Smooth muscle cell (in vitro differentiated cells): ENCODE measurements around the gene PLAU. TPM values are rescaled to one million over a fixed set of nuclear protein-coding genes. Genes with fewer than 3 reads are reported as not detected.

ENCODE experiments used
- DNase-seq: peaks from one replicate; lab custom pipeline; 2025; ENCODE audit not compliant: unreplicated experiment; lab: John Stamatoyannopoulos, UW
- H2AFZ ChIP-seq: fragments of 200-600 bp; sonication (generic); 2 replicates; pipeline ENCODE4 v1.6.0; 2016; ENCODE audit warnings: antibody characterized with exemption, low read depth, mild to moderate bottlenecking
- H3F3A ChIP-seq: fragments of 200-600 bp; sonication (generic); 2 replicates; pipeline ENCODE4 v1.6.0; 2017; ENCODE audit warnings: antibody characterized with exemption, low read depth
- H3K27ac ChIP-seq: fragments of 200-600 bp; sonication (generic); 2 replicates; pipeline ENCODE4 v1.5.1; 2016; ENCODE audit warnings: low read depth, mild to moderate bottlenecking
- H3K27me3 ChIP-seq: fragments of 200-600 bp; sonication (generic); 2 replicates; pipeline ENCODE4 v1.6.1; 2016; ENCODE audit warnings: low read depth, mild to moderate bottlenecking
- H3K36me3 ChIP-seq: fragments of 200-600 bp; sonication (generic); 2 replicates; pipeline ENCODE4 v1.5.1; 2016; ENCODE audit warnings: low read depth
- H3K4me1 ChIP-seq: fragments of 200-600 bp; sonication (generic); 2 replicates; pipeline ENCODE4 v1.5.1; 2016; ENCODE audit warnings: low read depth
- H3K4me2 ChIP-seq: fragments of 200-600 bp; sonication (generic); 2 replicates; pipeline ENCODE4 v1.6.0; 2016; ENCODE audit warnings: mild to moderate bottlenecking
- H3K4me3 ChIP-seq: fragments of 200-600 bp; sonication (generic); 2 replicates; pipeline ENCODE4 v1.5.1; 2016; ENCODE audit warnings: mild to moderate bottlenecking
- H3K79me2 ChIP-seq: fragments of 200-600 bp; sonication (generic); 2 replicates; pipeline ENCODE4 v1.6.0; 2016; ENCODE audit warnings: low read depth, mild to moderate bottlenecking
- H3K9ac ChIP-seq: fragments of 200-600 bp; sonication (generic); 2 replicates; pipeline ENCODE4 v1.6.0; 2016; ENCODE audit warnings: low read depth
- H3K9me3 ChIP-seq: fragments of 200-600 bp; sonication (generic); replicated peaks from 2 replicates; pipeline ENCODE4 v1.5.1; 2016; ENCODE audit warnings: low read depth
- H4K20me1 ChIP-seq: fragments of 200-600 bp; sonication (generic); 2 replicates; pipeline ENCODE4 v1.6.0; 2016; ENCODE audit warnings: low read depth
- WGBS: methylation state at CpG from one replicate; pipeline ENCODE4 v1.1.7; 2016; ENCODE audit warnings: low lambda C conversion rate; 5-methylcytosine and 5-hydroxymethylcytosine counted together
- polyA plus RNA-seq: library from polyadenylated mRNA; unstranded; fragments of >200 nt; fragmentation: Nextera tagmentation; extraction: Ambion mirVana; gene quantifications from 2 replicates; pipeline ENCODE4 v1.2.1, GENCODE V29; 2016
- total RNA-seq: library from RNA; depleted of rRNA; stranded (reverse); fragments of >200 nt; gene quantifications from 2 replicates; pipeline ENCODE4 v1.2.3, GENCODE V29; 2014
- TF ChIP-seq, protein P1 (sequence below): fragments of 200-600 bp; sonication (generic); IDR thresholded peaks from 2 replicates; pipeline ENCODE4 v1.5.1; 2017; ENCODE audit warnings: borderline replicate concordance, mild to moderate bottlenecking, antibody characterized with exemption; ENCODE audit not compliant: insufficient read depth, poor library complexity, severe bottlenecking

Gene PLAU
- total and polyA plus RNA-seq, 2 experiments from 2014 or later, result 9.2 to 10.7 TPM

DNA sequence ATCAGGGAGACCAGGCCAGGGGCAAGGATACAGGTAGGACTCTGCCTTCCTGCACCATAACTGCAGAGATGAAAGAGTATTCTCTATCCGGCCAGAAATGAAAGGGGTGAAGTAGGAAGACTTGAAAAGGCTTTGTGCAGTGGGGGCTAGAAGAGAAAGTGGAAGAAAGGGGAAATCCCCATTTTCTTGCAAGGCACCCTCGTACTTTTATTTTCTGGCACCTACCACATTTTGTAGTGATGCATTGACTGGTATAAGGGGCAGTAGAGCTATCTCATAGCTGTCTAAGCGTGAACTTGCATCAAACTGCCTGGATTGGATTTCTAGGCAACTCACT, 35.8 kb upstream of the PLAU start:
- Histone ChIP-seq H3K27me3 (no peaks in the 10 kb centered on the region), H4K20me1 (peaks cover 8% of the 10 kb centered on the region), H3K9ac (no peak overlapping the region), H3K4me3 (peak overlapping the region; percentile 58), H3K79me2 (no peaks in the 10 kb centered on the region), H3K36me3 (no peaks in the 10 kb centered on the region), H3F3A (no peaks in the 10 kb centered on the region), H3K4me2 (peak overlapping the region; percentile 87), H2AFZ (peak overlapping the region; percentile 77), H3K4me1 (peaks cover 3% of the 10 kb centered on the region), H3K27ac (no peak overlapping the region), H3K9me3 (no peaks in the 10 kb centered on the region)
- no peak for DNase-seq
- WGBS, result 74% methylated on average over 3 of the region's 3 CpGs
- TF ChIP-seq, protein P1, sequence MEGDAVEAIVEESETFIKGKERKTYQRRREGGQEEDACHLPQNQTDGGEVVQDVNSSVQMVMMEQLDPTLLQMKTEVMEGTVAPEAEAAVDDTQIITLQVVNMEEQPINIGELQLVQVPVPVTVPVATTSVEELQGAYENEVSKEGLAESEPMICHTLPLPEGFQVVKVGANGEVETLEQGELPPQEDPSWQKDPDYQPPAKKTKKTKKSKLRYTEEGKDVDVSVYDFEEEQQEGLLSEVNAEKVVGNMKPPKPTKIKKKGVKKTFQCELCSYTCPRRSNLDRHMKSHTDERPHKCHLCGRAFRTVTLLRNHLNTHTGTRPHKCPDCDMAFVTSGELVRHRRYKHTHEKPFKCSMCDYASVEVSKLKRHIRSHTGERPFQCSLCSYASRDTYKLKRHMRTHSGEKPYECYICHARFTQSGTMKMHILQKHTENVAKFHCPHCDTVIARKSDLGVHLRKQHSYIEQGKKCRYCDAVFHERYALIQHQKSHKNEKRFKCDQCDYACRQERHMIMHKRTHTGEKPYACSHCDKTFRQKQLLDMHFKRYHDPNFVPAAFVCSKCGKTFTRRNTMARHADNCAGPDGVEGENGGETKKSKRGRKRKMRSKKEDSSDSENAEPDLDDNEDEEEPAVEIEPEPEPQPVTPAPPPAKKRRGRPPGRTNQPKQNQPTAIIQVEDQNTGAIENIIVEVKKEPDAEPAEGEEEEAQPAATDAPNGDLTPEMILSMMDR, result no peak

DNA sequence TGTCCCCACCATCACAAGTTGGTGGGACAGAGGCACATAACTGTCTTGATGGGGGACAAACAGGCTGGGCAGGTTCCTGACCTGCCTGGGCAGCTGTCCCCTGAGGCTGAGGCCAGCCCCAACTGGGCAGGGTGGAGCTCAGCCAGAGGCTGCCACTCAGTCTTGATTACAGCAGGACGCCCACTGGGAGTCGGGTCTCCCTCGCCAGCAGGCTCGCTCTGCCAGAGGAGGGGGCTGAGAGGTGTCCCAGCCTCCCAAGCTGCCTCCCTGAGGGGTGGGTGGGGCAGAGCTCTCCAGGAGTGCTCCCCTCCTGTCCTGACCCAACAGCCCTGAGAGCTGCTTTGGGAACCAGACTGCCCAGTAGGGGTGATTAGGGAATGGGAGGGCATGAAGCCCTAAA, 34.8 kb upstream of the PLAU start:
- Histone ChIP-seq H3K27ac (no peak overlapping the region), H3K79me2 (no peaks in the 10 kb centered on the region), H3K4me1 (peaks cover 3% of the 10 kb centered on the region), H3K4me2 (no peak overlapping the region), H3K36me3 (no peaks in the 10 kb centered on the region), H3F3A (no peaks in the 10 kb centered on the region), H2AFZ (no peak overlapping the region), H3K27me3 (no peaks in the 10 kb centered on the region), H4K20me1 (peaks cover 8% of the 10 kb centered on the region), H3K9me3 (no peaks in the 10 kb centered on the region), H3K4me3 (no peak overlapping the region), H3K9ac (no peak overlapping the region)
- DNase-seq, result no peak
- WGBS, result 43% methylated on average over 4 of the region's 4 CpGs
- TF ChIP-seq, protein P1, result no peak

DNA sequence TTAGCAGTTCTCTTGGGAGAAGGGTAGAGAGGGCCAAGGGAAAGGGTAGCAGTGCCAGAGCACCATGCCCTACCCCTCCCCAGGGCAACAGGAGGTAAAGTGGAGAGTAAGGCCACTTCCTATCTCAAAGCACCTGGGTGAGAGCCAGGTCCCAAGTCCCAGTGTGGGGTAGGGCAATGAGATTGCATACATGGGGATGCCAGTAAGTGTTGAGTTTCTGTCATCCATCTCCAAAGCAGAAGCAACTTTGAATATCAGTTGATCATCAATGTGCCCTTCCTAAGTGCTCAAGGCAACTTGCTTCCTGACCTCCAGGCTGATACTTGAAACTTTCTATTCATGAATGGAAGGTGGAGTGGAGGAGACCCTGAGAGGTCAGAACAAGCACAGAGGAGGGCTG, 34.4 kb upstream of the PLAU start:
- peaks cover 8% of the 10 kb centered on the region for H4K20me1 ChIP-seq
- TF ChIP-seq, protein P1, result no peak
- no peaks in the 10 kb centered on the region for H3K36me3 ChIP-seq
- H3K79me2 ChIP-seq, result no peaks in the 10 kb centered on the region
- no peak overlapping the region for H3K4me2 ChIP-seq
- no peaks in the 10 kb centered on the region for H3K9me3 ChIP-seq
- H3K9ac ChIP-seq, result no peak overlapping the region
- no peak overlapping the region for H2AFZ ChIP-seq
- H3F3A ChIP-seq, result no peaks in the 10 kb centered on the region
- H3K27me3 ChIP-seq, result no peaks in the 10 kb centered on the region
- H3K4me1 ChIP-seq, result peaks cover 3% of the 10 kb centered on the region
- H3K27ac ChIP-seq, result peak overlapping the region; percentile 21
- DNase-seq, result no peak
- H3K4me3 ChIP-seq, result no peak overlapping the region

DNA sequence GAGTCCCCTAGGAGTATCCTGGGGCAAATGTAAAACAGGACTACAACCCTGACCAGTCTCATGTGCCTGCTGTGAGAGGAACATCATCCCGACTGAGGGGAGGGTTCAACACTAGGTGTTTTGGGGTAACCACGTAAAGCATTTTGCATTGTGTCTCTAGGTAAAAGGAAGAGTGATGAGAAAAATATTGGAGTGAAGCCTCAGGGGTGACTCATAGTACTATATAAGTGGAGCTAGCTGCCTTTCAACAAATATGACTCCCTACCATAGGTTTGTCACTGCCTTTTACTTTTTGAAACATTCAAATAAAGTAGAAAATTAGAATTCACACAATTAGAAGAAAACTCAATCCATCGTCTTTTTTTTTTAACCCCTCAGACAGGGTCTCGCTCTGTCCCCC, 34.0 kb upstream of the PLAU start:
- H3F3A ChIP-seq, result no peaks in the 10 kb centered on the region
- WGBS, result 89% methylated on average over 4 of the region's 4 CpGs
- H3K27me3 ChIP-seq, result no peaks in the 10 kb centered on the region
- no peak overlapping the region for H3K9ac ChIP-seq
- H2AFZ ChIP-seq, result no peak overlapping the region
- no peak for DNase-seq
- peak overlapping the region; percentile 21 for H3K27ac ChIP-seq
- no peak overlapping the region for H3K4me2 ChIP-seq
- TF ChIP-seq, protein P1, result no peak
- peaks cover 6% of the 10 kb centered on the region for H4K20me1 ChIP-seq
- H3K36me3 ChIP-seq, result no peaks in the 10 kb centered on the region
- H3K4me1 ChIP-seq, result peaks cover 3% of the 10 kb centered on the region
- no peak overlapping the region for H3K4me3 ChIP-seq
- no peaks in the 10 kb centered on the region for H3K9me3 ChIP-seq
- no peaks in the 10 kb centered on the region for H3K79me2 ChIP-seq
